GM12878 (cell line): ENCODE results near the gene CAPN10. TPM values are rescaled to one million over a fixed set of nuclear protein-coding genes. Genes with fewer than 3 reads are reported as not detected.

Experiments used
- ATAC-seq: fragments of 200-7000 bp; cut with Tn5 transposase; 3 replicates; pipeline ENCODE4 v1.9.1; 2020; ENCODE audit warnings: mild to moderate bottlenecking, moderate library complexity
- BruUV-seq: library from RNA; stranded (reverse); fragments of 400-500 nt; replicated peaks from 2 replicates; lab custom pipeline; 2021; lab: Mats Ljungman, UMichigan
- CTCF ChIA-PET: fragments of 300-600 bp; sonication (Branson Sonifier 250); formaldehyde crosslinking; extraction: SDS; loops from one replicate; lab custom pipeline; 2021; ENCODE audit warnings: inconsistent platforms; lab: Yijun Ruan, JAX
- POLR2A ChIA-PET: fragments of 350-600 bp; formaldehyde crosslinking; extraction: SDS; loops from one replicate; lab custom pipeline; 2021; ENCODE audit warnings: inconsistent platforms; lab: Charles Lee
- RAD21 ChIA-PET: fragments of 300-600 bp; sonication (Branson Sonifier 250); formaldehyde crosslinking; loops from one replicate; lab custom pipeline; 2023; ENCODE audit warnings: antibody characterized with exemption; ENCODE audit not compliant: unreplicated experiment; lab: Charles Lee
- SMC1A ChIA-PET: fragments of 300-600 bp; sonication (Branson Sonifier 250); formaldehyde crosslinking; loops from one replicate; lab custom pipeline; 2023; ENCODE audit not compliant: unreplicated experiment, uncharacterized antibody; lab: Charles Lee
- DNase-seq: peaks from one replicate; pipeline ENCODE4 v3.0.0-alpha.2; 2011; ENCODE audit warnings: low read depth, low spot score
- FAIRE-seq: peaks from 3 replicates; lab custom pipeline; 2011; peaks lifted over from hg19 to GRCh38; lab: Jason Lieb, UNC
- H2AFZ ChIP-seq: 2 replicates; pipeline ENCODE4 v1.6.0; 2011; ENCODE audit warnings: low read depth, low read length, control low read depth; ENCODE audit not compliant: control insufficient read depth
- H3K27ac ChIP-seq: 2 replicates; pipeline ENCODE4 v1.5.1; 2011; ENCODE audit warnings: control low read depth; ENCODE audit not compliant: control insufficient read depth, insufficient read depth
- H3K27me3 ChIP-seq, 2 experiments: replicated peaks in 1 of 2; 2 replicates each; pipeline versions ENCODE4 v1.6.0 to v1.6.1; 2011; ENCODE audit warnings: low read length in 1 of 2; ENCODE audit not compliant: control insufficient read depth in 2 of 2, insufficient read depth in 2 of 2
- H3K36me3 ChIP-seq, 2 experiments: 2 replicates each; pipeline ENCODE4 v1.5.1; 2011; ENCODE audit warnings: low read length in 1 of 2; ENCODE audit not compliant: control insufficient read depth in 2 of 2, insufficient read depth in 2 of 2
- H3K4me1 ChIP-seq: 2 replicates; pipeline ENCODE4 v1.6.1; 2011; ENCODE audit warnings: mild to moderate bottlenecking, low read length, moderate library complexity, mixed read lengths; ENCODE audit not compliant: control insufficient read depth, insufficient read depth
- H3K4me2 ChIP-seq: 2 replicates; pipeline ENCODE4 v1.6.0; 2011; ENCODE audit warnings: control low read depth; ENCODE audit not compliant: control insufficient read depth, insufficient read depth
- H3K4me3 ChIP-seq: fragments of 200-600 bp; sonication (generic); 2 replicates; pipeline ENCODE4 v1.5.1; 2016
- H3K79me2 ChIP-seq: 2 replicates; pipeline ENCODE4 v1.6.0; 2011; ENCODE audit warnings: low read length; ENCODE audit not compliant: control insufficient read depth, insufficient read depth
- H3K9ac ChIP-seq: 2 replicates; pipeline ENCODE4 v1.8.0; 2011; ENCODE audit warnings: low read length, control low read depth, mixed read lengths; ENCODE audit not compliant: control insufficient read depth, insufficient read depth
- H3K9me3 ChIP-seq: replicated peaks from 3 replicates; pipeline ENCODE4 v1.5.1; 2011; ENCODE audit warnings: mild to moderate bottlenecking, low read length; ENCODE audit not compliant: control insufficient read depth, insufficient read depth
- H4K20me1 ChIP-seq: 2 replicates; pipeline ENCODE4 v1.6.0; 2011; ENCODE audit not compliant: control insufficient read depth, insufficient read depth
- BACH1 ChIP-seq: fragments of 450-650 bp; IDR thresholded peaks from 2 replicates; pipeline ENCODE4 v1.6.1; 2017; ENCODE audit warnings: mild to moderate bottlenecking, borderline replicate concordance
- BHLHE40 ChIP-seq, 2 experiments: fragments of 450-650 bp in 1 of 2; IDR thresholded peaks; 2 replicates each; pipeline ENCODE4 v1.6.1; 2011 to 2017; ENCODE audit warnings: low read depth in 2 of 2, borderline replicate concordance in 1 of 2, improper control_type of control experiment in 1 of 2, low read length in 1 of 2, mild to moderate bottlenecking in 1 of 2
- CHD4 ChIP-seq: fragments of 200-600 bp; sonication (generic); IDR thresholded peaks from 2 replicates; pipeline ENCODE4 v1.6.1; 2016; ENCODE audit warnings: mild to moderate bottlenecking
- CREM ChIP-seq: IDR thresholded peaks from 2 replicates; pipeline ENCODE4 v1.6.1; 2014; ENCODE audit warnings: antibody characterized with exemption, low read depth
- CUX1 ChIP-seq: IDR thresholded peaks from 2 replicates; pipeline ENCODE4 v1.6.1; 2012; ENCODE audit warnings: improper control_type of control experiment, low read depth, low read length; ENCODE audit not compliant: insufficient replicate concordance
- GATAD2B ChIP-seq: fragments of 450-650 bp; conservative IDR thresholded peaks from 2 replicates; pipeline ENCODE4 v1.6.1; 2017; ENCODE audit warnings: low read depth, mild to moderate bottlenecking, moderate library complexity
- JUND ChIP-seq: IDR thresholded peaks from 2 replicates; pipeline ENCODE4 v1.6.1; 2012; ENCODE audit warnings: low read depth, mild to moderate bottlenecking, low read length, improper control_type of control experiment, moderate library complexity
- MYC ChIP-seq: IDR thresholded peaks from 2 replicates; pipeline ENCODE4 v1.6.1; 2011; ENCODE audit warnings: mild to moderate bottlenecking, low read length, moderate library complexity, inconsistent platforms; ENCODE audit not compliant: insufficient read depth, insufficient replicate concordance, insufficient read length, severe bottlenecking
- PAX8 ChIP-seq: fragments of 450-650 bp; IDR thresholded peaks from 2 replicates; pipeline ENCODE4 v1.6.1; 2017; ENCODE audit warnings: mild to moderate bottlenecking, moderate library complexity
- POLR2A ChIP-seq: IDR thresholded peaks from 2 replicates; pipeline ENCODE4 v1.6.1; 2011; ENCODE audit warnings: low read depth, mild to moderate bottlenecking, low read length
- POLR2AphosphoS2 ChIP-seq: IDR thresholded peaks from 2 replicates; pipeline ENCODE4 v1.6.1; 2011; ENCODE audit warnings: low read depth, mild to moderate bottlenecking, low read length, improper control_type of control experiment, moderate library complexity
- PRDM15 ChIP-seq: fragments of 450-650 bp; formaldehyde crosslinking; IDR thresholded peaks from 2 replicates; pipeline ENCODE4 v1.4.0; 2020; ENCODE audit warnings: mild to moderate bottlenecking, moderate library complexity
- SP1 ChIP-seq: IDR thresholded peaks from one replicate; pipeline ENCODE4 v1.6.1; 2011; ENCODE audit warnings: low read depth, low read length
- STAT1 ChIP-seq: fragments of 450-650 bp; conservative IDR thresholded peaks from 2 replicates; pipeline ENCODE4 v1.6.1; 2014; ENCODE audit warnings: antibody characterized with exemption, mild to moderate bottlenecking
- WGBS: methylation state at CpG from one replicate; pipeline ENCODE4 v1.1.6; 2016; ENCODE audit warnings: low lambda C conversion rate; ENCODE audit not compliant: insufficient replicate concordance, insufficient coverage; ENCODE audit errors: missing lambda C conversion rate; 5-methylcytosine and 5-hydroxymethylcytosine counted together
- in situ Hi-C: fragments of 300-500 bp; cut with MboI; formaldehyde crosslinking; loops from 9 replicates; pipeline ENCODE4 v1.14.3; 2018; ENCODE audit warnings: mixed read lengths
- intact Hi-C: fragments of 100-400 bp; cut with micrococcal nuclease; formaldehyde crosslinking; loops from one replicate; pipeline ENCODE4 v1.14.2; 2022; ENCODE audit not compliant: unreplicated experiment
- polyA plus RNA-seq, 11 experiments: library from polyadenylated mRNA; depleted of rRNA in 4 of 11; unstranded in 6 of 11; stranded (reverse) in 5 of 11; fragments of >200 nt; fragmentation: Nextera tagmentation in 4 of 11; fragmentation: Illumina TruSeq in 1 of 11; extraction: Ambion mirVana in 4 of 11; extraction: Trizol in 1 of 11; gene quantifications; 1 replicate in 1 of 11; 2 replicates in 10 of 11; pipeline versions ENCODE4 v1.2.1 to v1.2.3, GENCODE V29; 2011 to 2016; ENCODE audit warnings: inconsistent platforms in 2 of 11, missing spikeins in 2 of 11, low read depth in 1 of 11
- total RNA-seq, 4 experiments: library from RNA; depleted of rRNA in 3 of 4; stranded (reverse); fragments of >200 nt in 3 of 4; fragmentation: Illumina TruSeq in 1 of 4; extraction: Trizol in 1 of 4; gene quantifications; 2 replicates each; pipeline versions ENCODE4 v1.2.1 to v1.2.3, GENCODE V29; 2013 to 2021

CAPN10 gene
- total and polyA plus RNA-seq, 10 of the 15 experiments (the other 5 are each of a cell fraction or from before 2014, with no cell fraction given) = 0.37 to 40.6 (median 17.5) TPM

- no peak for TF ChIP-seq CUX1
- TF ChIP-seq POLR2AphosphoS2 = no peak
- no peak for TF ChIP-seq SP1
- no peak for TF ChIP-seq BHLHE40 (IDR thresholded peaks at IDR 0.05; ENCODE audit: borderline replicate concordance in 1 of 2, low read depth in 2 of 2, low read length in 1 of 2)
- TF ChIP-seq MYC = no peak
Observed at GRCh38 chr2:240628507-240628807, 41.9 kb downstream of the CAPN10 start (continued).

- CTCF ChIA-PET = interaction anchor here (1.0 kb wide), 1 partner anchor 115 kb away, joined by 3 read pairs; no protein-coding TSS in a partner anchor
- no peaks in the 10 kb centered on the region for H3K36me3 ChIP-seq
- no peak overlapping the region for H3K27ac ChIP-seq
- POLR2A ChIA-PET = no interaction called here
- in situ Hi-C loops = no loop called here
- H2AFZ ChIP-seq = no peak overlapping the region
- ATAC-seq (no peak), FAIRE-seq (no peak), DNase-seq (no peak)
- H3K4me1 ChIP-seq = peaks cover 19% of the 10 kb centered on the region
- WGBS = 82% methylated on average over 19 of the region's 20 CpGs
- no peaks in the 10 kb centered on the region for H3K27me3 ChIP-seq
- RAD21 ChIA-PET = interaction anchor here (1.7 kb wide), 1 partner anchor 115 kb away, joined by 8 read pairs; no protein-coding TSS in a partner anchor
- no peak overlapping the region for H3K9ac ChIP-seq
- BruUV-seq = no TSS peak
- peaks cover 2% of the 10 kb centered on the region; the same call in 1 of the 3 replicates for H3K9me3 ChIP-seq
- intact Hi-C loops = no loop called here
- H3K4me3 ChIP-seq = no peak overlapping the region
- no peaks in the 10 kb centered on the region for H3K79me2 ChIP-seq
- SMC1A ChIA-PET = no interaction called here
- H3K4me2 ChIP-seq = no peak overlapping the region
- no peaks in the 10 kb centered on the region for H4K20me1 ChIP-seq
- TF ChIP-seq PRDM15 (CRISPR knock-in tag) (no peak), CHD4 (no peak), GATAD2B (no peak), POLR2A (no peak), CREM (no peak), PAX8 (no peak), BACH1 (no peak), JUND (no peak), STAT1 (no peak)
Observed at GRCh38 chr2:240628808-240629618, 42.5 kb downstream of the CAPN10 start.
